NOMO-1 treated with dmso at 0.1 percent for 144 hours (cell line): Measurements from ENCODE around the gene TMTC1.

Source experiments
- DNase-seq: peaks from one replicate; lab custom pipeline; 2025; ENCODE audit not compliant: unreplicated experiment; lab: John Stamatoyannopoulos, UW

The TMTC1 gene

DNA sequence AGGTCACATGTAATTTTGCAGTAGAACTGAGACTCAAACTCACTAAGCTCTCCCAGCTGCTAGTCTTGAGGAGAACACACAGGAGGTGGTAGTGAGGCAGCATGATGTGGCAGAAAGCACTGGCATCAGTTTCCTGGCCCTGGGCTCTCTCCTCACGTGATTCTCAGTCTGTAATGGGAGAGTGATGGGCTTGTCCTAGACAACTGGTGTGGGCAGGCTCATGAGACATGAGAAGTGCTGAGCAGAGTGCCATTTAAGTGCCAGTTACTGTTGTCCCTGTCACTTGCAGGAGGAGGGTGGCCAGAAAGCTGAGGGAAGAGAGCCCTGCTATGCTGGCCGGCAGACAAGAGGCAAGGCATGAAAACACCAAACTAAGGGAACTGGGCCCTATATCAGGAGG lies 237.7 kb downstream of the TMTC1 start:
- no peak for DNase-seq

DNA sequence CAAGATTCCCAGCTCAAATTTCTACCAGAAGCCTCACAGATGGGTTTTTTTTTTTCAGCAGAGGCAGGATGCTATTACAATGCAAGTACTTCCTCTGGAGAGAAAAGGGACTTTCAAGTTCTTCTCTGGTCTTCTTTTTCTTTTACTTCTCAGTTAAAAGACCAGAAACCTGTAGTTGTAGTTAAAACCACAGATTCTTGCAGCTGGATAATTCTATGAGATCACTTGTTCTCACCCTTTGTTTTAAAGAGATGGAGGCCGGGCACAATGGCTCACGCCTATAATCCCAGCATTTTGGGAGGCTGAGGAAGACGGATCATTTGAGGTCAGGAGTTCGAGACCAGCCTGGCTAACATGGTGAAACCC lies 238.7 kb downstream of the TMTC1 start:
- no peak for DNase-seq

DNA sequence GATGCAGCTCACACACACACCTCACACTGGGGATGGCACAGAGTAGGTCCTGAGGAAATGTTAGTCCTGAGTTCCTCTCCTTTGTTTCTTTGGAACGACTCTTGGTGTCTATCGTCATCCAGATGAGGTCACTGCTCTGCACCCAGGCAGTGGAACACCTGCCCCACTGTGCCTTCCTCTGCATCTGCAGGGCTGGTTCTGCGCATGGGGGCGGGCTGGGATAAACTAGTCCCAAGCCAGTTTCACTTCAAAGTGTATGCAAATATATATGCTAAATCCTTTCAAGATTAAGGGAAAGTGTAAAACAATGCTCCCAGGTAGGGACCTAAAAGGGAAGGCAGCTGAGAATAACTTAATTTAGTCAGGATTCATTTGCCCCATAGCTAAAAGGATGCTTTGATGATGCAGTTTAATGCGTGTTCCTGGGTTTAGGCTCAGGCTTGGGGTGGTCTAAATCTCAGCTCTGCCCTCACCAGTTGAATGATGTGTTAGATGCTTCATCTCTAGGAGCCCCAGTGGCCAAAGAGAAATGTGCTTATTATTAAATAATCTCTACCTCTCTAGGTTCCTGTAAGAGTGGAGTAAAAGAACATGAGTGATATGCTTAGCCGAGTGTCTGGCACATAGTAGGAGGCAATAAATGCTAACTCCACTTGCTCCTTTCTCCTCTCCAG lies 239.2 kb downstream of the TMTC1 start:
- DNase-seq = no peak

DNA sequence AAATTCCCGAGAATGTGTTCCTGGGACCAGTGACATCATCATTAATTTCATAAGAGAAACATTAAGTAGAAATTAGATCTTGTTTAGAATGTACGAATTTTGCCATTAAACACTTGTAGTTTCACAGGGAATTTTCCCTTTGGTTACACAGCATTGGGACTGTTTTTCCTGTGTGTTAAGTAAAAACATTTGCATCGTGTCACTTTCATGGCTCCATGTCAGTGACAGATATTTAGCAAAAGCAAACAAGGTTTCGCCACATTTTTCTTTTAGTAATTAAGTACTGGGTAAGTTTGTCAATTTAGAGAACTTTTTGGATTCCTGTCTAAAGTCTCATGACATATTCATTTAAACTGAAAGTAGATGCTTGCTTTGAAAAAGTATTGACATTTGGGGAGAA lies 240.7 kb downstream of the TMTC1 start:
- DNase-seq = no peak

DNA sequence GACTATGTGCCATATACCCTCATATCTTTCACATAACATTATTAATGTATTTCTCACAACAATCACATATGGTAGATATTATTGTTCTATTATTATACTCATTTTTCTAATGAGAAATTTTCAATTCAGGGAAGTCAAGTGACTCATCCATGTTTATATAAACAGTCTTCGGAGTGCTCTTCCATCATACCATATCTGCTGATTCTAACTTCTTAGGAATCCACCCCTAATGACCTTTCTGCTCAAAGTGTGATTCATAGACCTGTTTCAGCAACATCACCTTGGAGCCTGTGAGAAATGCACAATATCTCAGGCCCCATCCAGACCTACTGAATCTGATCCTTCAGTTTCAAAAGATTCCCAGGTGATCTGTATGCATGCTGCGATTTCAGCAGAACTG lies 246.4 kb downstream of the TMTC1 start:
- no peak for DNase-seq

- peak; percentile 66 for DNase-seq
Observed at GRCh38 chr12:29534935-29535334, 248.8 kb downstream of the TMTC1 start.

DNA sequence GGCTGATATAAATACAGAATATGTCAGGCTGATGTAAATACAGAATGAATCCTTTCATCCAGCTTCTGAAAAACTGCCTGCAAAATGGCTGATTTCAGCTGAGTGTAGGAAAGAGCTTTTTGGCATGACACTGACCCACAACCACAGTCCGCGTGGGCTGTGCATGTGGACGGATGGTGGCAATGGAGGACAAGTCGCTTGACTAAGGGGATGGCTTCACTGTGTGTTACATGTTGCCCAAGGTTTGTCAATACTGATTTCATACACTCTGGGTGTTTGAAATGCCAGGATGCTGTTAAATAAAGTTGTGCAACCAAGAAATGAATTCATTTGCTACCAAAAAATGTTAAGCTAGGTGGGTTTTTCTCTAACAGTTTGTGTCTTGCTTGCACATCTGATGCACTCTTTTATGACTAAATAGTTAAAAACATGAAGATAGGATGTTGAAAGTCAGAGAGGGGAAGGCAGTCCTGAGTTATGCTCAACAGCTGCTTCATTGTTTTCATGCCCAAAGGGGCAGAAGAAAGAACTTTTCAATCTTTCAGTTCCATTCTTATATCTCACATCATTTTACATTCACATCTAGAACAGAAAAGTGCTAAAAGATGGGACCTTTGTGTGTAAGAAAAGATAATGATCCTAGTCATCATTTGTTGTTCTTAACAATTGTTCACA lies 249.8 kb downstream of the TMTC1 start:
- no peak for DNase-seq

- no peak for DNase-seq
Observed at GRCh38 chr12:29531471-29531870, 252.3 kb downstream of the TMTC1 start.

DNA sequence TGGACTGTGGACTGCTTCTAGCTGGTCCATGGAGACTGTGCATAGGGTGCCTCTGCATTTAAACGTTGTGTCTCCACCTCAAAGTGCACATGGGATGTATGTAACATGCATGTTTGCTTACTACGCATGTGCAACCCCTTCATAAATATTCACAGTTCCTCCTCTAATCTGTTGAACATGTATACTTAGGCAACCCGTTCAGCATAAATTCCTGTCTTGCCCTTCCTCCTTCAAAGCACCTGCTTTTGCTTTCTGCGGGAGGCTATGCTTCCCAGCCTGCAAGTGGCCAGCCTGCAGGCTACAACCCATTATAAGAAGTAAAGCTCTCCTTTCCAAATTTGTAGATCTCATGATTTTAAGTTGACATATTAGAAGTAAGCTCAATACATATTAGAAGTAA lies 253.3 kb downstream of the TMTC1 start:
- peak; percentile 15 for DNase-seq

- DNase-seq = no peak
Observed at GRCh38 chr12:29528161-29528560, 255.6 kb downstream of the TMTC1 start.

GRCh38 chr12:29521951-29522350 lies 261.8 kb downstream of the TMTC1 start:
- no peak for DNase-seq

- peak; percentile 5 for DNase-seq
Observed at GRCh38 chr12:29519585-29520182, 264.1 kb downstream of the TMTC1 start.

DNA sequence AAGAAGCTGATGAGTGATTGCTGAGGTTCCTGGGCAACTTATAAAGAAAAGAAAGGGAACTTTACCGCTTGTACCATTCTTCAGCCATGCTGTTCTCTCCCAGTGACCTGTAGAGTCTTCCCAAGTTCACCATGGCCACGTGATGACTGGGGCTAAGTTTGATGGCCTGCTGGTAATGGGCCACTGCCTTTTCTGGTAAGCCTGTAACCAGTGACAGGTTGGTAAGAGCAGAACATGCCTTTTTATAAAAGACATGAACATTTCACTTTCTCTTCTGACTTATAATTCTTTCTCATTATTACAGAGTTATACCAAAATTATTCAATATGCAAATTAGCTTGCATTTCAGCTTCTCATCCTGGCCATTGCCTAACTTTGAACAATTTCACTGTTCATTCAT lies 265.3 kb downstream of the TMTC1 start:
- no peak for DNase-seq

DNA sequence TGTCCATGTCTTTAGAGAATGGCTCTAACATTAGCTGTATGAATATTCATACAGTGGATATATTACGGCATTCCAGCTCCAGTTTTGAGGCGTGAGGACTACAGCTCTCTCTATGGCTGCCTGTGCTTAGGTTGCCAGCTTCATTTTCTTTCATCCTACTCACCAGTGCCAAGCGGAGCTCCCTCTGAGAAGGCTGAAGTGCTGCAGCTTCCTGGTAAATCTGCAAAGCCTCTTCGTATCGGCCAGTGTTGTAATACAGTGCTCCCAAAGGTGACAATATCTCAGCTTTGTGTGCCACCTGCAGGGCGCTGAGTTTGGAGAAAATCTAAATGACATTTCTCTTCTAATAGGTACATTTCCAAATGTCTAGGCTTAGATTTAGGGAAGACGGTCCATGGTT lies 266.5 kb downstream of the TMTC1 start:
- no peak for DNase-seq

- DNase-seq = no peak
Observed at GRCh38 chr12:29516431-29516875, 267.3 kb downstream of the TMTC1 start.

DNA sequence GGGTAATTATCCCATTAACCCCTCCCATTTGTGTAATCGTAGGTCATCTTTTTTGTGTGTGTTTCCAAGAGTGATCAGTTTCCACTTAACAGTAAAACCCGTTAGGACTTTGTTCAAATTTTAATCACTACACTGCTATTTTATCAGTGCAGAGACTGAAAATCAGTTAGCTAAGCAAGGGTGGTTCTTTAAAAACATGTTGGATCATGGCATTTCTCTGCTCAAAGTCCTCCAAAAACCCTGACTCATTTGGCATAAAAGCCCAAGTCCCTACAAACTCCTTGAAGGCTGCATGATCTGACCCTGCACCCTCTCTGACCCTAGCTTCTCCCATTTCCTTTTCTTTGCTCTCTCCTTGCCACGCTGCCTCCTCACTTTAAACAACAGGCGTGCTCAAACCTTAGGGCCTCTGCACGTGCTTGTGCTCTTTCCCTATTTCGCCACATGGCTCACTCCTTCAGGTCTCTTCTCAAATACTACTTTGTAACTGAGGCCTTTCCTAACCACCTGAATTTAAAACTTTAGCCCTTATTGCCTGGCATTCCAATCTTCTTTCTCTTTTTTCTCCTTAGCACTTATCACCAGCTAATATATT lies 273.1 kb downstream of the TMTC1 start:
- DNase-seq = no peak

- DNase-seq = no peak
Observed at GRCh38 chr12:29509503-29509902, 274.2 kb downstream of the TMTC1 start.

GRCh38 chr12:29508949-29509348 lies 274.8 kb downstream of the TMTC1 start:
- no peak for DNase-seq

DNA sequence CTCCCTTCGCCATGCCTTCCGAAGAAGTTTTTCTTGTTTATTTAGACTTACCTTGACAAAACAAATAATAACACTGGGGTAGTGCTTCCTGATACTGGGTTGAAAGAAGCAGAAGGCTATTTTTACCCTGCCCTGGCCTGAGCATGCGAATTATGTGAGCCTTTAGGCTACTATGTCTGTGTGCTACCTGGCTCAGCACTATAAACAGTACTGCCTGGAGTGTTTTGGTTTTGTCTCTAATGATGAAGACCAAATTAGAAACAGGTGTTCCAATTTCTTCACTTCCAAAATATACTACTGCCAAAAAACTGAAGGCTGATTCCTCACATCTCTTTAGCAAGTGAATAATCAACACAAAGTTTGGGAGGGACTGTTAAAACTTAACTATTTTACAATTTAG lies 278.6 kb downstream of the TMTC1 start:
- no peak for DNase-seq

DNA sequence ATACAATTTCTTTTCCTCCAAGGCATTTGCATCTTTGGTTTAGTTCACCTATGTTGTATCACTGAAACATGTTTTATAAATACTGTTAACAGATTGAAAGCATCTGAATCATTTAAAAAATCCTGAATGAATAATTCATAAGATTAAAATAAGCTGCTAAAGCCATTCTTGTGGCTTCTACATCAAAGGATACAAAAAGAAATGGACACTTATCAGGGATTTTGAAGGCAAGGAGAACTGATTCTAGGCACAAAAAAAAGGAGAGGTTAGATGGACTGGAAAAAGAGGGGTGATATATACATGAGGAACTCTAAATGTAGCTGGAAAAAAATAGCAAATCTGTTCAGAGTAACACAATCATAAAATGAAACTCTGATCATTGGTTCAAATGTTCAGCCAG lies 280.5 kb downstream of the TMTC1 start:
- no peak for DNase-seq

- no peak for DNase-seq
Observed at GRCh38 chr12:29499235-29499634, 284.5 kb downstream of the TMTC1 start.

DNA sequence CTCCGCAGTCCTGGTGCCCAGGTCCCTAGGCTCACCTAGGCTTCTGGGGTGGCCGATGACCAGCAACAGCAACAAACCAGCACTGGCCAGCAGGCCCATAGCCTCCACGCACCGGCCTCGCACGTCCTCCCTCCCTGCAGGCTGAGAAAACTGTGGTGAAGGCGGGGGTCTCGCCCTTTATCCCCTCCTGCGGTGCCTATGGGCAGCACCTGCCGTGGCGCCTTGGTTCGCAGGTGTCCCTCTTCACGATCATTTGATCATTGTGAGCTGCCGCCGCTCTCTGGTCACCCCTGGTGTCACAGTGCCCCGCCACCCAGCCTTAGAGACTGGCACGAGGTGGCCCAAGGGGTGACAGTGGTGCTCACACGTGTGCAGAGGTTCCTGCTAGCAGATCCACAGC lies 286.2 kb downstream of the TMTC1 start, which contains the start of gene OVCH1:
OVCH1 (minus strand) TSS at position 99 of the 400 bp plus-strand sequence; CDS start at position 99, 0 bp downstream.
- DNase-seq = no peak
